ENCODE measurements around the gene POU6F1. TPM values are rescaled to one million over a fixed set of nuclear protein-coding genes. Genes with fewer than 3 reads are reported as not detected.
"Not testable (repeated sequence)": the region's sequence is repeated elsewhere in the genome, so short reads cannot be mapped to it uniquely, and the experiment has no call there.

Gene POU6F1
- total and polyA plus RNA-seq, 2 of the 8 experiments (the other 6 are each of a cell fraction or from before 2014, with no cell fraction given): 5.6 to 8.7 TPM

- not testable (repeated sequence) for H3K36me3 ChIP-seq (ENCODE audit: control insufficient read depth in 2 of 4, insufficient read depth in 4 of 4, low read length in 3 of 4); H3K4me1 ChIP-seq (replicated peaks in 1 of 4; ENCODE audit: control insufficient read depth in 3 of 4, insufficient read depth in 4 of 4, low read length in 3 of 4); DNase-seq (ENCODE audit: low read depth in 1 of 2, low spot score in 2 of 2); H3K4me3 ChIP-seq (ENCODE audit: extremely low read depth in 1 of 4, insufficient read depth in 2 of 4, low read depth in 3 of 4, low read length in 4 of 4); H3K9me3 ChIP-seq (ENCODE audit: insufficient read depth in 2 of 2, low read depth in 1 of 2, low read length in 1 of 2); H3K4me2 ChIP-seq (ENCODE audit: insufficient read depth in 1 of 2, low read depth in 2 of 2, low read length in 2 of 2); H3K23ac ChIP-seq (ENCODE audit: insufficient read length); H3K27me3 ChIP-seq (replicated peaks in 1 of 4; ENCODE audit: control insufficient read depth in 3 of 4, extremely low read depth in 1 of 4, insufficient read depth in 3 of 4, low read length in 3 of 4); H4K91ac ChIP-seq (replicated peaks; ENCODE audit: insufficient read length, low read length); H4K5ac ChIP-seq (ENCODE audit: insufficient read length, low read depth, low read length); H3K18ac ChIP-seq (ENCODE audit: extremely low read depth, low read length); H4K20me1 ChIP-seq (replicated peaks in 1 of 2; ENCODE audit: control insufficient read depth in 1 of 2, insufficient read depth in 2 of 2, low read length in 2 of 2); H2BK12ac ChIP-seq (ENCODE audit: low read depth, low read length); H2BK15ac ChIP-seq (ENCODE audit: low read length); H4K8ac ChIP-seq (ENCODE audit: extremely low read depth, insufficient read depth, low read length); H3K56ac ChIP-seq (replicated peaks; ENCODE audit: insufficient read length, low read depth, low read length); H2BK20ac ChIP-seq (ENCODE audit: low read length); H2AFZ ChIP-seq (ENCODE audit: low read length); H3K79me1 ChIP-seq (ENCODE audit: low read depth, low read length); H3K14ac ChIP-seq (ENCODE audit: insufficient read length); FAIRE-seq; H3K79me2 ChIP-seq (ENCODE audit: control insufficient read depth in 1 of 2, insufficient read depth in 2 of 2, low read length in 2 of 2); H3K9ac ChIP-seq (replicated peaks in 1 of 4; ENCODE audit: extremely low read depth in 1 of 4, low read depth in 3 of 4, low read length in 3 of 4); H2BK120ac ChIP-seq (replicated peaks; ENCODE audit: low read depth, low read length); H3K27ac ChIP-seq (ENCODE audit: low read depth, low read length); H3K4ac ChIP-seq (replicated peaks; ENCODE audit: insufficient read length, low read depth, low read length); H2BK5ac ChIP-seq (ENCODE audit: low read depth, low read length); H2AK5ac ChIP-seq (ENCODE audit: low read depth, low read length); H3K23me2 ChIP-seq (ENCODE audit: low read depth, low read length)
- CTCF ChIA-PET (ENCODE audit: partially characterized antibody): interaction anchor here (1.0 to 6.4 kb wide), 3 partner anchors 11 to 85 kb away, joined by 3 to 82 read pairs (median 4); partner anchors contain the start of gene SMAGP
- POLR2A ChIA-PET (ENCODE audit: partially characterized antibody): interaction anchor here (1.0 to 1.7 kb wide), 4 partner anchors 14 to 176 kb away, joined by 3 to 5 read pairs (median 4); partner anchors contain the start of genes CSRNP2 and DAZAP2
- 92% methylated on average over 1 of the region's 1 CpG; no CpG with 5 or more reads in 1 of the 2 experiments for WGBS, 2 experiments (ENCODE audit: extremely low coverage in 1 of 2, insufficient coverage in 1 of 2, insufficient read length in 1 of 2, insufficient replicate concordance in 2 of 2, low coverage in 1 of 2, low lambda C conversion rate in 2 of 2, missing lambda C conversion rate in 1 of 2)
Measured at GRCh38 chr12:51259600-51259999, 41.7 kb upstream of the POU6F1 start.

Data from H1 (cell line).